SKM-1 treated with dmso at 0.1 percent for 144 hours (cell line): ENCODE results near the gene COBLL1.
"Not testable (repeated sequence)": the region's sequence is repeated elsewhere in the genome, so short reads cannot be mapped to it uniquely, and the experiment has no call there.

Experiments used
- DNase-seq: peaks from one replicate; lab custom pipeline; 2025; ENCODE audit not compliant: unreplicated experiment; lab: John Stamatoyannopoulos, UW

The COBLL1 gene

DNA sequence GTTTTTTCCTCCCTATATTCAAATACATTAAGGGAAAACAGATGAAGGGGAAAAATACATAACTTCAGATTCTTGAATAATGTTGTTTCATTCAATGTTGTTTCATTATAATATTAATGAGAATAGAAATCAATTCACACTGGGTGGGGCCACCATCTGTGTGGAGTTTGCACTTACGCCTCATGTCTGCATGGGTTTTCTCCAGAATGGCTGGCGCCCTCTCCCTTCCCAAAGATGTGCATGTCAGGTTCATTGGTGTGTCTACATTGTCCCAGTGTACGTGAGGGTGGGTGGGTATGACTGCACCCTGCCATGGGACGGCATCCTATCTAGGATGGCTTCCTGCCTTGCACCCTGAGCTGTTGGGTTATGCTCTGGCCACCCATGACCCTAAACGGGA is 51.7 kb downstream of the COBLL1 start:
- DNase-seq = no peak

GRCh38 chr2:164786787-164787186 is 54.8 kb downstream of the COBLL1 start:
- DNase-seq = no peak

DNA sequence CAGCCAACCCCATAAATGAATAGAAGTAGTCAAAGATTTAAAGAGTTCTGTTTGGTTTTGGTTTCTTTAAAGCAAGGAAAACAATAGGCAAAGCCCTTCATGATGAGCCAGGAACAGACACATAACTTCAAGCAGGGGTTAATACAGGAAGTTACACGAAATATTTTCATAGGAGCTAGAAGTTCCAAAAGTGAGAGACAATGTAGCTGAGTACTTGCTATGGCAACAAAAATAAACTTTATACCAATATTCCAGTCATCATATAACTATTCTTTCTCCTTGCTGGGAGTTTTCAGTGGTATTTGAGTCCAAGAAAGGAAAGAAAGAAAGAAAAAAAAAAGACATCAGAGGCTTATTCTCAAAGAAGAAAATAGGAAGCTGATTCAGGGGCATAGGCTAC is 56.2 kb downstream of the COBLL1 start:
- no peak for DNase-seq

DNA sequence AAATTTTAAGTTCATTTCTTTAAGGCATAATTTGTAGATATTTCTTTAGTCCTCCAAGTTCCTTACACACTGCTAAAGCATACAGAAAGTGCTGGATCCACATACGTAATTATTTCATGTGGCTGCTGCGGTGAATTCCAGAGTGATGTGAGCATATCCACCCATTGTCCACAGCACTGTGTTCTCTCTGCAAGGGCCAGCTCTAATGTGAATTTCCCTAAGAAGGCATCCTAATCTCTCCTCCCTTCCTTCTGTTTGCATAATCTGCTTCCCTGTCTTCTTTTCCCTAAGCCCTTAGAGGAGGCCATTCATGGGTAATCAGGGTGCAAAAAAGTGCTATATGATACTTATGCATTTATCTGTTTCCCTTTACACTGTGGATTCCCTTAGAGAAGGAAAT is 57.2 kb downstream of the COBLL1 start:
- no peak for DNase-seq

- no peak for DNase-seq
These were observed 59.3 kb downstream of the COBLL1 start for GRCh38 chr2:164782323-164782722.

DNA sequence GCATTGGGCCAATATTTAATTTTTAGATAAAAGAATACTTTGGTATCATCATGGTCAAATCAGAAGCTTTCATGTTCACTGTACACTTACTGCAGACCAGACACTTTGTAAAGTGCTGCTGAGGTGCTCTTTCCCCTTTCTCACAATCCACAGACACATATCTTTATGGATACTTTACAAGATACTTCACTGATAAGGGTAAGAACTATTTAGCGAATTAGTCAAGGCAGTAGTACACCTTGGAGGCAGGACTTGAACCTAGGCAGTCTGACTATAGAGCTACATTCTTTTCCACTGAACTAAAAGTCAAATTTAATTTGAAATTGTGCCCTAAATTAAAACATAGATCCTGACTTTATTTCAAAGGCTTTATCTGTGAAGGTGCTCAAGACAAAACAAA is 60.2 kb downstream of the COBLL1 start:
- no peak for DNase-seq

DNA sequence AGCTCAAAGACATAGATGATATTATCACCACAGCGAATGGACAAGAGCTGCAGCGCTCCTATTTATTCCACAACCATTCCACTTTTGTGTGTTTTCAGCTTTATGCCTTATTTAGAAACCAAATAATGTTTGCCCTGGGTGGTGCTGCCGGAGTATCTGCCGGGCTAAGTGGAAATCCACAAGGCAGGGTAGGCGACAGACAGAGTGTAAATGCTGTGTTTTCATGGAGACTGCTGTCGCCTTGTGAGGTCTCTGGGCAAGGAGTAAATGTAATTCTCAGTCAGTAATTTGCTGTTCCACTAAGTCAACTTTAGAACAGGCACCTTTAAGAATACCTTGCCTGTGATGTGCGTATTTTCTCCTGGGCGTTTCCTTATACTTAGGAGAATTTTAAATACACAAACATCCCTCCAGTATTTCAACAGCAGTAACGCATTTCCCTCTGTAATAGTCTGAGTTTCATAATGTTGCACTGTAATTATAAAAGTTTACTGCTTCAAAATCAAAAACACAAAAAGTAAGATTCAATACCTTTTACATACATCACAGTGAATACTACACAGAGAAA is 60.9 kb downstream of the COBLL1 start:
- DNase-seq = no peak

DNA sequence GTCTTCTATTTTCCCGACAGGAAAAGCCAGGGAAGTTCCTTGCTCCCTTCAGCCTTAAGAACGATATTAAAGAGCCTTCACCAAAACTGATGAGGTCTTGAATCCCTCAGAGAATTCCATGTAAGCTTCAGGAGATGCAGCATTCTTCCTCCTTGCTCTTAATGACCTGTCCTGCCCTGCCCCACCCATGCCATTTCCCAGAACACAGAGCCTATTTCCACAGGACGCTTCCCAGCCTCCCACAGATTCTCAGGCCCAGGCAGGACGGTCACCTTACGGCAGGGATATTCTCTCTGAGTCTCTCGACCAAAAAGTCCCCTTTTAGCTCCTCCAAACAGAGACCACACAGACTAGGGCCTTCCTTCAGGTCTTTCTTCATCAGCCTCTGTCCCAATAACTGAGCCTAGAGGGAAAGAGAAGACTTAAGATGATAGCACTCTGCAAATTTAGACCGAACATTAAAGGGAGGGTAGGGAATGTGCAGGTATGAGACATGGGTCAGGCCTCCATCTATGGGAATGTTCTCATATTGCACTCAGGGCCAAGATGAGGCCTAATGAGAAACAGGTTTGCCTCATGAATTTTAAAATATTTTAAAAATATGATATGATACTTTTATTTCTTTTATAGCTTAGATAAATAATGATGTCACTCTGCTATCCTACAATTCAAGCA is 62.1 kb downstream of the COBLL1 start:
- no peak for DNase-seq

GRCh38 chr2:164778723-164779122 is 62.9 kb downstream of the COBLL1 start:
- DNase-seq = no peak

- no peak for DNase-seq
These were observed 63.7 kb downstream of the COBLL1 start for GRCh38 chr2:164777847-164778461.

DNA sequence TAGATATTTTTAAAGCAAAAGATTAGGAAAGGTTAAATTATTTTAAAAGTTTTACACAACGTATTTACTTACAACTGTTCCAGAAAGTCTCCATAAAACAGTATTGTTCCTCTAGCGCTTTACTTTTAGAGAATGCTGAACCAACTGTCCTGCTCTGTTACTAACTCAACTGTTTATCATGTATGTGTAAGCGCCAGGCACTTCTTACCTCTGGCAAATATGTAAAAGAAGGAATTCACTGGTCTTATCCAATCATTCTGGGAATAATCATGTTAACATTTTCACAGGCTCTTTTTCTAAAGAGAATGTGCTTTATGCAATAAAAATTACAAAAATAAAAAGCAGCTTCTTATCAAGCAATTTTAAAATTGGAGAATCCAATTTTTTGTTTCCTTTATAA is 68.0 kb downstream of the COBLL1 start:
- no peak for DNase-seq

DNA sequence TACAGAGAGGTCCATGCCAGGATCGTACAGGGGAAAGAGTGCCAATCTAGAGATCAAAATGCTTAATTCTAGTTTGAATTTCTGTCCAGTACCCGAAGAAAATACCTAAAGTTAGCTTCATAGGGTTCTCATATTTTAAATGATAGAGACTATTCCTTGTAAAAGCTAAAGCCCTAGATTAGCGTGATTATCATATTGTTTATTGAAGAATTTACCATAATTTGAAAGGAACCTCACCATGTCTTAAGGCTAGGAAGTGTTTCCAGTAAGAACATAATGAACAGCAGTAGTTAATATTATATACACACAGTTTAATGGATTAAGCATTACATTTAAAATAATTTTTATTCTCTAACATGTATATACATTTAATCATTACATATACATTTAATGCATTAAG is 68.5 kb downstream of the COBLL1 start:
- no peak for DNase-seq

- no peak for DNase-seq
These were observed 69.7 kb downstream of the COBLL1 start for GRCh38 chr2:164771897-164772296.

GRCh38 chr2:164770421-164770916 is 71.2 kb downstream of the COBLL1 start:
- no peak for DNase-seq

GRCh38 chr2:164766954-164767320 is 74.7 kb downstream of the COBLL1 start:
- no peak for DNase-seq

GRCh38 chr2:164766216-164766953 is 75.2 kb downstream of the COBLL1 start:
- peak; percentile 33 for DNase-seq

DNA sequence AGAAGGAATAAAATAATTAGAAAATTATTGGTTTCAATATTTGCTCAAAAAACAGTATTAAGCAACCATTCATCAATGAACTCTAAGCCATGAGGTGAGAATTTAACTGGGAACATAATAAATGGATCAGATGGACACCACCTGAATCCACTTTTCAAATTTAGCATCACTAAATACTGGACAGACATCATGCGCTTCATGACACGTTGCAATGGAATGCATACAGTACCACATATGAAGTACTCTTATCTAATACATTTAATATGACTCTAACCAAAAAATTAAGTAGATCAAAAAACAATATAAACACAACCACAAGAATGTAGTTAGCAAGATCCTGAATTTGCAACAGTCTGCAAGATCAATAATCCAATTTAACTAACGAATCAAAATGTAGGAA is 76.6 kb downstream of the COBLL1 start:
- DNase-seq = no peak

DNA sequence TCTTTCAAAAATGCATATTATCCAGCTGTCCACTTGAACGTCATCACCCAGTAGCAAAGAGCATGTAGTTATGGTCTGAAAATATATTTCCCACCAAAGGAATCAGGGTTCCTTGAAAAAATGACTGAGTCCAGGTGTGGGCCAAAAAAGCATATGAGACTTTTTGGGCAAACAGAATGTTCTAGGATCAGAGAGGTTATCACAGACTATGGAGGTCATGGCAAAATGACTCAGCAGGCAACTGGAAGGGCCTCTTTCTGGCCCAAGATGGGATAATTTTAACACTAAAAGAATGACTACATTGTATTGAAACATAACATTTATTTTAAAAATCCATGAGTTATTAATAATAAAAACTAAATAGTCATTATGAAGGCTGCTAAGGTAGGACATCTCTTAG is 77.1 kb downstream of the COBLL1 start:
- DNase-seq = no peak

- no peak for DNase-seq
These were observed 78.2 kb downstream of the COBLL1 start for GRCh38 chr2:164763431-164763830.

DNA sequence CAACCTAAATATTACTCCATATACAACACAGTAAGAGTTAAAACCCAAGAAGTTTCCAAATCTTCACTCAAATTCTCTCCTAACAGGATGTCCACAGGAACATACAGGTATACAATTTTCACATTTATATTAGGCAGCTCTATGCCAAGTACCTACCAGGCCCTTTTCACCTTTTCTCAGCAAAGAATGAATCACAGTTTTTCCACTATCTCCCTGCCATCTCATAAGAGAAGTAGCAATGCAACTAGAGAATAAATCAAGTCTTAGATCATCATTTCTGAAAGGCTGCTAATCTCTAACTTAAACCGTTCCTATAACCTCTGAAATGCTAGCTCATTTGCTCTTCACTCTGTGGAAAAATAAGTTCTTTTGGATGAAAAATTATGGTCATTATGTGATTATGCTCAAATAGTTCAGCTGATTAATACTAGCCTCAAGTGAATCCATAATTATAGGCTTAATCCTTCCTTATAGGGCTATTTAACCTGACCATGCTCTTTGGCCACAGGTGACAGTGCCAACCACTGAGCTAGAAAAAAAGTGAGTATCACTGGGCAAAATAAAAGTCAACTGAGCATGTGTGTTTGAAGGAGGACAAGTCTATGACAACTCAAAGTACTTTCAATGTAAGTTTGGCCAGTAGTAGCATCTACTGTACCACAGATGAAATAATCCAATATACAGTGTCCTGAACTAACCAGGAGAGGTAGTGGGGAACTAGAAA is 79.7 kb downstream of the COBLL1 start:
- no peak for DNase-seq

- DNase-seq = not testable (repeated sequence)
These were observed 80.4 kb downstream of the COBLL1 start for GRCh38 chr2:164761201-164761600.
